GM04504 (cell line): ENCODE data around the gene PTCD1.
"Not testable (repeated sequence)": the region's sequence is repeated elsewhere in the genome, so short reads cannot be mapped to it uniquely, and the experiment has no call there.

Experiments
- DNase-seq: peaks from one replicate; pipeline ENCODE4 v3.0.0-alpha.2; 2012; ENCODE audit warnings: low read depth

Gene PTCD1

DNA sequence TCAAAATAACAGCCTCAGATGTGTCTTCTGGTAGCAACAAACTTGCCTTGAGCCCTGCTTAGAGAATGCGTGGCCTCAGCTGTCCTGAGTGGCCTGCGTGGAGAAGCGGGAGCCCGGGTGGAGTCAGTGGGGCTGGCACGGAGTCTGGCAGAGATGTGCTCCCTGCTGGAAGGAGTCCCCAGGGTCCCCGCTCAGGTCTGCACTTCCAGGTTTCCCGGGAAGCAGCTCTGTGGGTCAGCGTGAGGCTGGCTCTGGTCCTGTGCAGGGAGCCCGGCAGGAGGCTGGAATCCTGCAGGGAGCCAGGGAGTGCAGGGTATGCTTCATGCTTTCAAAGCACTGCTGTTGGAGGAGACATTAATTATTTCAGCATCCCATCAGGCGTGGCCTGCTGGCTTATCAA lies 10.3 kb upstream of the PTCD1 start:
- DNase-seq = no peak

DNA sequence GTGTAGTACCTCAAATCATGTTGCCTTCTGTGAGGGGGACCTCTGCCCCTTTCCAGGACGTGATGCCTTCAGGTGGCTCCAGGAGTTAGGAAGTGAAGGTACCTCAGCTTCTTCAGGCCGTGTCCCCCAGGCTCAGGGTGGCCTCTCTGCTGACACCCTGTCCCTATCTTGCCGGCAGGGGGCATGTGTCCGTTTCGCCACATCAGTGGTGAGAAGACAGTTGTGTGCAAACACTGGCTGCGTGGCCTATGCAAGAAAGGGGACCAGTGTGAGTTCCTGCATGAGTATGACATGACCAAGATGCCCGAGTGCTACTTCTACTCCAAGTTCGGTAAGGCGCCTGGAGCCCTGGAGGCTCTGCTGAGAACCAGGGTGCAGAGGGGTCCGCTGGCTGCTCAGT lies 9.3 kb upstream of the PTCD1 start:
- no peak for DNase-seq

DNA sequence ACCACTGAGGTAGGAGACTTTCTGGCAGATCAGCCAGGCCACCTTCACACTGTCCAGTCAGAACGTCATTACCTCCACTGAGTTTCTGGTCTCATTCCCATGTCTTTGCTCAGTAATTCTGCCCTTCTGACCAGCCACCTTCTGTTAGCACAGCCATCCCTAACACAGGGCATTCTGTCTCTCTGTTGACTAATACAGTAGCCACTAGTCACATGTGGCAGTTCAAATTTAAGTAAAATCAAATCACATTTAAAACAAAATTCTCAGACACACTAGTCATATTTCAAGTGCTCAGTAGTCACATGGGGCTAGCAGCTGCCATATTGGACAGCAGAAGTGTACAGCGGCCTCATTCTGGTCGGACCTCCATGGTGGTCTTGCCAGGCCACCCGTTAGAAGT lies 7.5 kb upstream of the PTCD1 start:
- DNase-seq = no peak

DNA sequence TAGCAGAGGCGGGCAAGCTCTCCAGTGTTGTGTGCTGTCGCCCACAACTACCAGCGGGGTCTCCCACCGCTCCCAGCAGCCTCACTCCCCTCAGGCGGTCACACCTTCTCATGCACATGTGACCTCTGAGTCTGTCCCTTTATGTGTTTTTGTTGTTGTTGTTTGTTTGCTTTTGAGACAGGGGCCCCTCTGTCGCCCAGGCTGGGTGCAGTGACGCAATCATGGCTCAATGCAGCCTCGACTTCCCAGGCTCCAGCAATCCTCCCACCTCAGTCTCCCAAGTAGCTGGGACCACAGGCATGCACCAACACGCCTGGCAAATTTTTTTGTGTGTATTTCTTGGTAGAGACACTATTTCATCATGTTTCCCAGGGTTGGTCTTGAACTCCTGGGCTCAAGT lies 1.6 kb upstream of the PTCD1 start:
- DNase-seq = no peak

DNA sequence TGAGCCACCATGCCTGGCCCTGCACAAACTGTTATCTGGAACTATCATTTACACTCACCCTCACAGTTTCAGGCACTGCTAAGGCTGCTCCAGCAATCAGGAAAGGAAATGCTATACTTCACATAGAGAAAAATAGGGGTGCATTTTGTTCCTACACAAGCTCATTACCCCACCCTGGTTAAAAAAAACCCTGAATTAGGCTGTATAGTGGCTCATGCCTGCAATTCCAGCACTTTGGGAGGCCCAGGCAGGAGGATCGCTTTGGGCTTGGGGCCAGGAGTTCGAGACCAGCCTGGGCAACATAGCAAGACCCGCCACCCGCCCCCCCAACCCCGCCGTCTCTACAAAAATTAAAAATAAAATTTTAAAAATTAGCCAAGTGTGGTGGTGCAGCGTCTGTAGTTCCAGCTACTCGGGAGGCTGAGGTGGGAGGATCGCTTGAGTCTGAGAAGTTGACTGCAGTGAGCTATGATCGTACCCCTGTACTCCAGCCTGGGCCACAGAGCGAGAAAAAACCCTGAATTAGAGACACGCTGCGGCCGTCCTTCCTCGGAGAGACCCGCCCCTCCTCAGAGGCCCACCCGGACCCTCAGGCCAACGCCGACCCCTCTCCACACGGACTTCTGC lies 539 bp downstream of the PTCD1 start:
- DNase-seq = no peak

DNA sequence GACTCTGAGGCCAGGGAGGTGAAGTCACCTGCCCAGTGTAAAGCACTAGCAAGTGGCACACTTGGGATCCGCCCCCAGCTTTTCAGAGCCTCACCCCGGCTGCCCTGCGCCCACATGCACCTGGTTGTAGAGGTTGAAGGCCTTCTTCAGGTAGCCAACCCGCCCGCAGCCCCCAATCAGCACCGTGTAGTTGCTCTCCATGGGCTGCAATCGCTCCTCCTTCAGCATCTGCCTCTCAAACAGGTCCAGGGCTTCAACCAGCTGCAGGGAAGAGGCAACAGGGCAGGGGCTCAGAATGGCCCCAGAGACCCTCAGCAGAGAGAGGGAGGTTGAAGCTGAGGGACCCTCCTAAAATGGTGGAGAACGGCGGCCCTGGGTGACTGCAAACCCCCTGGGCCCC lies 5.4 kb downstream of the PTCD1 start:
- DNase-seq = no peak

DNA sequence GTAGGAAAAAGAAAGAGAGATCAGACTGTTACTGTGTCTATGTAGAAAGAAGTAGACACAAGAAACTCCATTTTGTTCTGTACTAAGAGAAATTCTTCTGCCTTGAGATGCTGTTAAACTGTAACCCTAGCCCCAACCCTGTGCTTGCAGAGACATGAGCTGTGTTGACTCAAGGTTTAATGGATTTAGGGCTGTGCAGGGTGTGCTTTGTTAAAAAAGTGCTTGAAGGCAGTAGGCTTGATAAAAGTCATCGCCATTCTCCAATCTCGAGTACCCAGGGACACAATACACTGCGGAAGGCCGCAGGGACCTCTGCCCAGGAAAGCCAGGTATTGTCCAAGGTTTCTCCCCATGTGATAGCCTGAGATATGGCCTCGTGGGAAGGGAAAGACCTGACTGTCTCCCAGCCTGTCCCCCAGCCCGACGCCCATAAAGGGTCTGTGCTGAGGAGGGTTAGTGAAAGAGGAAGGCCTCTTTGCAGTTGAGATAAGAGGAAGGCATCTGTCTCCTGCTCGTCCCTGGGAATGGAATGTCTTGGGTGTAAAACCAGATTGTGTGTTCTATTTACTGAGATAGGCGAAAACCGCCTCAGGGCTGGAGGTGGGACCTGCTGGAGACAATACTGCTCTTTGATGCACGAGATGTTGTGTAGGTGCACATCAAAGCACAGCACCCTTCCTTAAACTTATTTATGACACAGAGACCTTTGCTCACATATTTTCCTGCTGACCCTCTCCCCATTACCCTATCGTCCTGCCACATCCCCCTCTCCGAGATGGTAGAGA lies 6.7 kb downstream of the PTCD1 start:
- not testable (repeated sequence) for DNase-seq

DNA sequence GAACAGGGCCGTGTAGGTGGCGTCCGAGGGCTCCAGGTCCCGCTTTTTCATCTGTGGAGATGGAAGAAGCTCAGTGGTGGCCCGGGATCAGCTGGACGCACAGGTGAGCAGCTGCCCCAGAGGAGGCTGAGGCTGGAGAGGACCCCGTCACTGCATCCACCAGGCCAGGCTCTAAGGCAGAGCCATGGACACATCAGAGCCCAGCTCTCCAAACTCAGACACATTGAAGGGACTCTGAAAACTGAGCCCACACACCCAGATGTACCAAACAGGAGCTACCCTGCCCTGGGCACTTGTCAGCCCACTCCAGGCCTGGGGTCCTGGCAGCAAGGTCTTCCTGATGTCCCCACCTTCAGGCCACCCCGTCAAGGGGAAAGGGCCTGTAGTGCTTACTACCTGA lies 8.8 kb downstream of the PTCD1 start:
- DNase-seq = no peak

DNA sequence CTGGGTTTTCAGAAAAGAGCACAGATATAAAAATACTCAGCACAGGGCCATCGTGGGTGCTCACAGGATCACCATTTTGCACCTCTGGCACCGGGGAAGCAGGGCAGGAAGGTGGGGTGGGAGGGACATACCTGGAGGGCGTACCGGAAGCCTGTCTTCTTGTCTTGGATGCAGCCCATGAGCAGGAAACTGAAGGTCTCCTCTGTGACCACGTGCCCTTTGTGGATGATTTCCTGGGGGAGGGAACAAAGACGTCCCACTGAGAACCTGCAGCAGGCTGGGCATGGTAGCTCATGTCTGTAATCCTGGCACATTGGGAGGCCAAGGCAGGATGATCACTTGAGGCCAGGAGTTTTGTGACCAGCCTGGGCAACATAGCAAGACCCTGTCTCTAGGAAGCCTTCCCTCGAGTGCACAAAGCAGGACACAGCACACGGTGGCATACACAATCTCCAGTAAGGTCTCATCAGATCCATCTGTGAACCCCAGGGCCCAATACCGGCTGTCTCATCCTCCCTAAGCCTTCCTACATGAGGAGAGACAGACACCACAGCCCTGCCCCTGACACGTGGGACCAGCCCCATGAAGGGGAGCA lies 9.5 kb downstream of the PTCD1 start:
- no peak for DNase-seq

DNA sequence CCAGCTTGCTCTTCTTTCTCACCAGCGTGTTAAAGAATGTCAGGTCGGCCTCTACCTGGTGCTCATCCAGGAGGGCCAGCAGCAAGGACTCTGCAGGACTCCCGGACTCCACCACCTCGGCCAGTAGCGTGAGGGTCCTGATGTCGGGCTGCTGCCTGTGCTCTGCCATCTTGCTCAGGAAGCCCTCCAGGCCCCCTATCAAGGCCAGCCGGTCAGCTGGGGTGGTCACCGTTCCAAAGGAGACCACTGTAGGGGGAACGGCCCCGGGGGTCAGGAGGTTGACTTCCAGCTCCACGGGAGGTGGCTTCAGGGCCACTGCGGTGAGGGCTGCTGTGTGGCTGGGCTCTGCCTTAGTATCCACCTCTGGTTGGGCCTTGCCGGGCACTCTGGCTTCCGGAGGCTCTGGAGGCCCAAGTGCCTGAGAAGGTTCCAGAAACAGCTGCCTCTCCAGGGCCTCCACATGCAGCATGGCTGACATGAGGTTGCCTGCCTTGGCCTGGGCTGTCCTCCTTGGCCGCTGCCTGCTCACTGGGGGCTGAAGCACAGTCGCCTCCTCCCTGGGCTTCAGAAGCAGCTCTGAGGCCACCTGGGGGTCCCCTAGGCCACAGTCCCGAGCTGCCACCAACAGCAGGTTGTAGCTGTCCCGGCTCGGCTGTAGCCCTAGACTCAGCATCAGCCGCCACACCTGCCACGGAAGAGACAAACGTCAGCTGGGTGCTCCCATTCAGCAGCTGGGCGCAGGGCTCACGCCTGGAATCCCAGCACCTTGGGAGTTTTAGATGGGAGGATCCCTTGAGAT lies 13.5 kb downstream of the PTCD1 start:
- no peak for DNase-seq

DNA sequence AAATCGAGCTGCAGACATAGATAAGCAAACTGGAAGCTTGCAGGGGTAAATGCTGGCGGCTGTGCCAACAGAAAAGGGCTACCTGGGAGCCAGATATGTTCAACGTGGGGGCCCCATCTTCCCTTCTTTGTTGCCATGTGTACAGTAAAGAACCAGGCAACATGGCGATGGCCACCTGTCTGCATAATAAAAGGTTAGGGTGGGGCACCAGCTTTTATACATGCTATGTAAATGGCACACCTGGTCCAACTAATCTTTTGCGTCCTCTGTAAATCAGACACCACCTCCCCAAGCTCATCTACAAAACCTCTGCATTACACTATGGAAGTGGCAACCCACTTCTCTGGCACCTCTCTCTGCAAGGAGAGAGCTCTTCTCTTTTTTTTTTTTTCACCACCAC lies 16.0 kb downstream of the PTCD1 start:
- DNase-seq = no peak

DNA sequence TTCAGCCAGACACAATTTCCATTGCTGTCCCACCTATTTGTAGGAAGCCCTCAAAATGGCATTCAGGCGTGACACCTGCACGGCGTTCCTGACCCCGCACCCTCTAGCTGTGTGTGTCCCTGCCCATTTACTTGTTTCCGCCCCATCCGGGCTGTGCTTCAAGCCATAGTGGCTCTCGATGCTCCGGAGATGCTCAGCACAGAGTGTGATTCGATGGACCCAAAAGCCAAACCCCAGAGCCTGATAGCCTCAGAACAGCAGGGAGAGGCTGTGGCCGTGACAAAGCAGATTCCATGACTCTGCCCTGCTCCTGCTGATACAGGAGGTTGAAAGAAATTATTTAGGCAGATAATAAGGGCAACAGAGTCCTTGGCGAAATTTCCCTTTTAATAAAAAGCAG lies 16.4 kb downstream of the PTCD1 start:
- DNase-seq = no peak

DNA sequence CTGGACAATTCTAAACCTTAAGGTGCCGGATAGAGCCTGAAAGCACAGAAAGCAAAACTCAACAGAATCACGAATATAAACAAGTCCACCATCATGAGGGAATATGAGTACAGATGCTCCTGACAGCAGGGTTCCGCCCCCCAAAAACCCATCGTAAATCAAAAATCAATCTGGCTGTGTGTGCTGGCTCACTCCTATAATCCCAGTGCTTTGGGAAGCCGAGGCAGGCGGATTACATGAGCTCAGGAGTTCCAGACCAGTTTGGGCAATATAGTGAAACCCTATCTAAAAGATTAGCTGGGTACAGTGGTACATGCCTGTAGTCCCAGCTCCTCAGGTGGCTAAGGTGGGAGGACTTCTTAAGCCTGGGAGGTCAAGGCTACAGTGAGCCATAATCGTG lies 17.6 kb downstream of the PTCD1 start:
- DNase-seq = no peak

DNA sequence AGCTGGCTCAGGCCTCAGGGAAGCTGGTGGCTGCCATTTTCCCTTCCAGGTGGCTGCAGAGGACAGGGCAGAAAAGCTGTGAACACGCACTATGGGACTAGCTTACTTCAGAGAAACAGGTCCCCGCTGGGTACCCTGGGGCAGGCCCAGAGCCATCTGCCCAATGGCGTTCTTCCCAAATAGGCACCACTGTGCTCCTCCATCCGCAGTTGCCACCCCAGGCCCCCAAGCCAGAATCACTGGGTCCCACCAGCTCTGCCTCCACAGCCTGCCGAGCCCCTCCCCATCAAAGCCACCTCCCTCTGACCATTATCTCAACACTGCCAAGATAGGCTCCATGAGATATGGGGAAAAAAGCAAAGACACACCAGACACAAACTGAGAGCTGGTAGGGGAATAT lies 18.4 kb downstream of the PTCD1 start:
- DNase-seq = no peak

DNA sequence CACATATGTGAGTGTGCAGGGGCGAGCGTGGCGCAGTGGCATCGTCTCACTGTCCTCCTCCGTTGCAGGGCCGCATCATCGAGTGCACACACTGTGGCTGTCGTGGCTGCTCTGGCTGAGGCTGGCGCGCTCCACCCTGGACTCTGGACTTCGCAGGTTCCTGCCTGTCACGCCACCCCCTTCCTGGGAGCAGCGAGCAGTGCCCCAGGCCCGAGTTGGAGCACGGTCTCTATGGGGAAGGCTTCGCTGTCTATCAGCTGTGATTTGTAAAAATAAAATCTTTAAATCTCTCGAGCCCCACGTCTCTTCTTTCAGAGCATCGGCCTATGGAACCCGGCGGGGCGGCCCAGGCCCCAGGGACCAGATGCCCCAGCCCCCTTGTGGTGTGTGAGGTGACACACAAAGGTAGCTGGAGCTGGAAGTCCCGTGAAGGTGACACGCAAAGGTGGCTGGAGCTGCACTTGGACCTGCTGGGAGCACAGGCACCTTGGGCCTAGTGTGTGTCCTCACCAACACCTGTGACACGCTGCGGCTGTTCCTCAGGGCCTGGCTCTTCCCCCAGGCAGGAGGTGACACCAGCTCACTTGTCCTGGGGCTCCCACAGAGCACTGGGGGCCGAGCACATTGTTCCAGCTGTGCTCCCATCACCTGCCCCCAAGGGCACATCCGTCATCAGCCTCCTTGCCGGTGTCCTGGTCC lies 19.1 kb downstream of the PTCD1 start:
- DNase-seq = no peak

DNA sequence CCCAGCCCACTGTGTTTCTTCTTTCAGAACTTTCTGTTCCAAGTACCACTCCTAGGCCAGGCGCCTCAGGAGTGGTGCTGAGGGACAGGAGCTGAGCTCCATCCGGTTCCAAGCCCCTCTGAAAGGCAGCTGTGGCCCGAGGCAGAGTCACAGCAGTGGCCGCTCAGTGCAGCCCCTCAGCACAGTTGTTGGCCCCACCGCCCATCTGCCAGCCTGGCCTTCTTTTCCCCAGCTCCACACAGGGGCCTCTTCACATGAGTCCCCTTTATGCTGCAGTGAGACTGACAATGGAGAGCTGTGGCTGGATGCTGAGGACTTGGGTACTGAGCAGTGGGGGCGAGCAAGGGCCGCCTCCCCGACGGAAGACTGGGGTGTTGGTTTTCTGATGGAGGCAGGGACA lies 20.3 kb downstream of the PTCD1 start:
- no peak for DNase-seq

DNA sequence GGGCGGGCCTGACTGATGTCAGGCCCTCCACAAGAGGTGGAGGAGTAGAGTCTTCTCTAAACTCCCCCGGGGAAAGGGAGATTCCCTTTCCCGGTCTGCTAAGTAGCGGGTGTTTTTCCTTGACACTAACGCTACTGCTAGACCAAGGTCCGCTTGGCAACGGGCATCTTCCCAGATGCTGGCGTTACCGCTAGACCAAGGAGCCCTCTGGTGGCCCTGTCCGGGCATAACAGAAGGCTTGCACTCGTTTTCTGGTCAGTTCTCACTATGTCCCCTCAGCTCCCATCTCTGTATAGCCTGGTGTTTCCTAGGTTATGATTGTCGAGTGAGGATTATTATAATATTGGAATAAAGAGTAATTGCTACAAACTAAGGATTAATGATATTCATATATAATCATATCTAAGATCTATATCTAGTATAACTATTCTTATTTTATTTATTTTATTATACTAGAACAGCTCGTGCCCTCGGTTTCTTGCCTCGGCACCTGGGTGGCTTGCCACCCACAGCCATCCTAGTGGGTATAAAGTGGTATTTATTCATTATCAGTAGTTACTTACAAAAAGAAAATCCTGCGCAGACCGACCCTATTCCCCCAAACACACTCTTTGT lies 23.0 kb downstream of the PTCD1 start:
- peak; percentile 36 for DNase-seq

DNA sequence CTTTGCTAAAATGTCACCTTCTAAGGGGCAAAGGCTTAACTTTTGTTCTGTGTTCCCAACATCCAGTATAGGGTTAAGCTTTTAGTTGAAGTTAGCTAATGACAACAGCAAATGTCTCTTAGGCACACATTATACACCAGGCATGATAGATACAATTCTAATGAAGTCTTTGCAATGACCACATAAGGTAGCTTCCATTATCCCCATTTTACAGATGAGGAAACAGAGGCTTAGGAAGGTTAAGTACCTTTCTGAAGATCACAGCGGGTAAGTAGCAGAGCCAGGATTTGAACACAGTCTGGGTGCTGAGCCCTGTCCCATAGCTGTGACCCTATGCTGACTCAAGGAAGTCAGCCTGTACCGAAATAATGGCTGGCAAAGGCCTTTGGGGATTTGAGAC lies 28.0 kb downstream of the PTCD1 start:
- no peak for DNase-seq

DNA sequence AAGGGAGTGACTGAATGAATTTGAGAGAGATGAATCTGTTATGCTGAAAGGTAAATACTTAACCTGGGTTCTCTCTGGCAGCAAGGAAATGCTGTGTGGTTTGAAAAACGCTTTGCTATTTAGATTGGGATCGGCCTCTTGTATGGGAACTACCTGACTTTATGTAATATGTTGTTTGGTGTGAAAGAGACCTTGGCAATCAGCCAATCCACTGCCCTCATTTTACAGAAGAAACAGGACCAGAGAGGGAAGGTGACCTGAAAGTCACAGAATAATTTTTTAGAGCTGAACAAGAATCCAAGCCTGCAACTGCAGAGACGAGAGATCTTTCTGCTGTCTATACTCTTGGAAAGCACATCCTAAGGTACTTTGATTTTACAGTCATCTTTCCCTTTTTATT lies 28.8 kb downstream of the PTCD1 start:
- DNase-seq = no peak

DNA sequence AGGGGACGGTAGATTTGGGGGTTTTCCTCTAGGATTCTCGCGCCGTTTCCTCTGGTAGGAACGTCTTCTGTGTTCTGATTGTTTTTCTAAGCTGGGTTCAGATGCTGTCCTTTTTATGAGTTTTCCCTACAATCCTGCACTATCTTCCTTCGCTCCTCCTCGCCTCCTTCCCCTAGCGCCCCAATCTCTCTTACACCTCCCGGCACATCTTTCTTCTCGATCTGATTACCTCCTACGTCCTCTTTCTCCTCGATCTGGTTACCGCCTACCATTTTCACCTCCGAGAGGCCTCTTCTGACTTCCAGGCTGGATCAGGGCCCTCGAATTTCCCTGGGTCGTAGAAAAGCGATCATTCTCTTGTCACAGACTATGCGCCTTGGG lies 29.4 kb downstream of the PTCD1 start:
- no peak for DNase-seq

DNA sequence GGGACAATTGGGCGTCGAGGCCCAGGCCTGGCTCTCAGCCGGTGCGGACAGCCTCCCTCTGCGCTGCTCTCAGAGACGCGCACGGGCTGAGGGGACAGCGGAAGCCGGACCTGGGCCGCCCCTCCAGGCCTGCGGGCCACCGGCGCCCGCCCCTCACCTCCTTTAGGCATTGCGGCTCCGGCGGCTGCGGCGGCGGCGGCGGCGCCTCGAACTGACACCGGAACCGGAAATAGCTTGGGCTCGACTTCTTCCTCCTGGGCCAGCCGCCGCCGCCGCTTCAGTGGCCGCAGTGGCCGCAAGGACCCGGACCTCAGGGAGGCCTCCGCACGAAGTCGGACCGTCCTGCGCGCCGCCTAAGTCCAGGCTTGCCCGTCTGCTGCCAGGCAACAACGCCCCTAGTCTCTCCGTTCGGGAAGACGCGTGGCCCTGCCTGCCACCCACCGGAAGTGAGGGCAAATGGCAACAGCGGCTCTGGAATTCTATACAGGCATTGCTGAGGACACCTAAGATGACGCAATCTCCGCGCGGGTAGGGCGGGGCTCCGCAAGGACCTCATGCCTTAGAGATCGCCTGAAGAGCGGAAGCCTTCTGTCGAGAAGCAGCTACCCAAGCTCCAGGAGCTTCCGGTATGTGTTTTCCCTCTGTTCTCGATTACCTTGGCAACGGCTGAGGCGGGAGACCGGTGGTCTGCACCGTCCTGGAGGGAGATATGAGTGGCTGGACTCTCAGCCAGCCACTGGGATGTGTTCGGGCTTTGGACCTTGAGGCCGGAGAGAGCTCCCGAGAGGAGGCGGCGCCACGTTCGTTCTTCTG lies 30.0 kb downstream of the PTCD1 start, which contains the start of the genes BUD31 and PDAP1:
Gene BUD31, plus strand, starts transcription at position 591 of the 813 bp plus-strand sequence. CDS start 2,124 bp downstream, outside the sequence.
Gene PDAP1, minus strand, starts transcription at position 219 of the 813 bp plus-strand sequence. Its CDS starts 49 bp downstream, at position 170.
- DNase-seq = peak; percentile 87
